AG10803 (cell line): ENCODE results near the gene IMMP2L.
A peak's percentile ranks its signal among the peaks of the same experiment; 100 is the strongest.
"Not testable (repeated sequence)": the region's sequence is repeated elsewhere in the genome, so short reads cannot be mapped to it uniquely, and the experiment has no call there.

Experiments used
- DNase-seq: peaks from one replicate; pipeline ENCODE4 v3.0.0; 2010; ENCODE audit warnings: low read depth
- H3K4me3 ChIP-seq: 2 replicates; pipeline ENCODE4 v1.5.1; 2011; ENCODE audit warnings: mild to moderate bottlenecking, low read length, control low read depth
- CTCF ChIP-seq: conservative IDR thresholded peaks from 2 replicates; pipeline ENCODE4 v1.5.1; 2011; ENCODE audit warnings: mild to moderate bottlenecking, low read length, control low read depth, inconsistent platforms

The IMMP2L gene

GRCh38 chr7:111593343-111593742 is 31.1 kb upstream of the IMMP2L start:
- H3K4me3 ChIP-seq, result no peak overlapping the region
- no peak for TF ChIP-seq CTCF
- DNase-seq, result no peak

- no peak for TF ChIP-seq CTCF
- peak; percentile 0 for DNase-seq
- H3K4me3 ChIP-seq, result no peak overlapping the region
Measured at GRCh38 chr7:111588065-111588433, 25.8 kb upstream of the IMMP2L start.

GRCh38 chr7:111587410-111588064 is 25.2 kb upstream of the IMMP2L start:
- no peak for TF ChIP-seq CTCF
- H3K4me3 ChIP-seq, result no peak overlapping the region
- DNase-seq, result no peak

- no peak for TF ChIP-seq CTCF
- DNase-seq, result no peak
- no peak overlapping the region for H3K4me3 ChIP-seq
Measured at GRCh38 chr7:111586711-111587409, 24.6 kb upstream of the IMMP2L start.

- DNase-seq, H3K4me3 ChIP-seq: not testable (repeated sequence)
Measured at GRCh38 chr7:111581784-111582488, 19.6 kb upstream of the IMMP2L start.

GRCh38 chr7:111581207-111581606 is 18.9 kb upstream of the IMMP2L start:
- not testable (repeated sequence) for H3K4me3 ChIP-seq, DNase-seq

GRCh38 chr7:111578754-111579153 is 16.5 kb upstream of the IMMP2L start:
- no peak for TF ChIP-seq CTCF
- DNase-seq, result no peak
- no peak overlapping the region for H3K4me3 ChIP-seq

- no peak for DNase-seq
- TF ChIP-seq CTCF, result no peak
- H3K4me3 ChIP-seq, result no peak overlapping the region
Measured at GRCh38 chr7:111571720-111572119, 9.4 kb upstream of the IMMP2L start.
